ENCODE data around the gene ILKAP. TPM values are rescaled to one million over a fixed set of nuclear protein-coding genes. Genes with fewer than 3 reads are reported as not detected.

The ILKAP gene
- total RNA-seq, 4 donors from 2014 or later: 36.3 to 82.6 (median 49.6) TPM

GRCh38 chr2:238131761-238132462 lies 71.6 kb downstream of the ILKAP start:
- Histone ChIP-seq H3K9me3 (no peaks in the 10 kb centered on the region), H3K27ac (no peak overlapping the region), H3K36me3 (no peaks in the 10 kb centered on the region), H3K4me1 (peaks cover 7% of the 10 kb centered on the region), H3K27me3 (peaks cover 7% of the 10 kb centered on the region), H3K4me3 (no peak overlapping the region)
- TF ChIP-seq POLR2AphosphoS5 (IDR thresholded peaks at IDR 0.05) (no peak), EP300 (IDR thresholded peaks at IDR 0.05) (no peak), POLR2A (IDR thresholded peaks at IDR 0.05) (no peak), CTCF (IDR thresholded peaks at IDR 0.05) (no peak)
- DNase-seq (ENCODE audit: low spot score in 2 of 2): no peak
- WGBS: 83% methylated on average over 10 of the region's 14 CpGs

DNA sequence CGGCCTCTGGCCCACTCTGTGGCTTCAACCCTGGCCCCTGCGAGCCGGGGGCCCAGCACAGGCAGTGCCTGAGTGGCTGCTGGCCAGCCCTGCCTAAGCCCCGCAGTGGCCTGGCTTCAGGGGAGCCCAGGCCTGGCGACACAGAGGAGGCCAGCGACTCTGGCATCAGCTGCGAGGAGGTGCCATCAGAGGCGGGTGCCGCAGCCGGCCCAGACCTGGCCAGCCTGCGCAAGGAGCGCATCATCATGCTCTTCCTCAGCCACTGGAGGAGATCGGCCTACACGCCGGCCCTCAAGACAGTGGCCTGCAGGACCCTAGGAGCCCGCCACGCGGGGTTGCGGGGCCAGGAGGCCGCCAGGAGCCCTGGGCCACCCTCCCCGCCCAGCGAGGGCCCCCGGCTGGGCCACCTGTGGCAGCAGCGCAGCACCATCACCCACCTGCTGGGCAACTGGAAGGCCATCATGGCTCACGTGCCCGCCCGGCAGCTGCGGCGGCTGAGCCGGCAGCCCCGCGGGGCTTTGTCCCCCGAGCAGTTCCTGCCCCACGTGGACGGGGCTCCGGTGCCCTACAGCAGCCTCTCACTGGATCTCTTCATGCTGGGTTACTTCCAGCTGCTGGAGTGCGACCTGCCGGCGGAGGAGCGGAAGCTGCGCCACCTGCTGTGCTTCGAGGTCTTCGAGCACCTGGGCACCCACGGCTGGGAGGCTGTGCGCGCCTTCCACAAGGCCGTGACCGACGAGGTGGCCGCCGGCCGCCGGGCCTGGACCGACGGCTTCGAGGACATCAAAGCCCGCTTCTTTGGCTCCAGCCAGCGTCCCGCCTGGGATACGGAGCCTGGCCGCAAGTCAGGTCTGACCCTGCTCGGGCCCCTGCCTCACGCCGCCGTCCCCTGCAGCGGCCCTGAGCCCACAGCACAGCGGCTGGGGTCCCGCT lies 72.5 kb downstream of the ILKAP start:
- Histone ChIP-seq H3K4me3 (no peak overlapping the region), H3K9me3 (no peaks in the 10 kb centered on the region), H3K27ac (no peak overlapping the region), H3K27me3 (peaks cover 7% of the 10 kb centered on the region), H3K36me3 (no peaks in the 10 kb centered on the region), H3K4me1 (peaks cover 7% of the 10 kb centered on the region)
- TF ChIP-seq POLR2AphosphoS5 (IDR thresholded peaks at IDR 0.05) (no peak), CTCF (IDR thresholded peaks at IDR 0.05) (no peak), EP300 (IDR thresholded peaks at IDR 0.05) (no peak), POLR2A (IDR thresholded peaks at IDR 0.05) (no peak)
- 97% methylated on average over 13 of the region's 68 CpGs for WGBS
- no peak for DNase-seq (ENCODE audit: low spot score in 2 of 2)

GRCh38 chr2:238130111-238130695 lies 73.3 kb downstream of the ILKAP start:
- 80% methylated on average over 4 of the region's 28 CpGs for WGBS
- no peak for DNase-seq (ENCODE audit: low spot score in 2 of 2)
- peaks cover 7% of the 10 kb centered on the region for H3K4me1 ChIP-seq
- no peaks in the 10 kb centered on the region for H3K36me3 ChIP-seq
- peaks cover 7% of the 10 kb centered on the region for H3K27me3 ChIP-seq
- TF ChIP-seq EP300 (IDR thresholded peaks at IDR 0.05) (no peak), POLR2AphosphoS5 (IDR thresholded peaks at IDR 0.05) (no peak), CTCF (IDR thresholded peaks at IDR 0.05) (no peak), POLR2A (IDR thresholded peaks at IDR 0.05) (no peak)
- H3K4me3 ChIP-seq: no peak overlapping the region
- H3K9me3 ChIP-seq: no peaks in the 10 kb centered on the region
- no peak overlapping the region for H3K27ac ChIP-seq

DNA sequence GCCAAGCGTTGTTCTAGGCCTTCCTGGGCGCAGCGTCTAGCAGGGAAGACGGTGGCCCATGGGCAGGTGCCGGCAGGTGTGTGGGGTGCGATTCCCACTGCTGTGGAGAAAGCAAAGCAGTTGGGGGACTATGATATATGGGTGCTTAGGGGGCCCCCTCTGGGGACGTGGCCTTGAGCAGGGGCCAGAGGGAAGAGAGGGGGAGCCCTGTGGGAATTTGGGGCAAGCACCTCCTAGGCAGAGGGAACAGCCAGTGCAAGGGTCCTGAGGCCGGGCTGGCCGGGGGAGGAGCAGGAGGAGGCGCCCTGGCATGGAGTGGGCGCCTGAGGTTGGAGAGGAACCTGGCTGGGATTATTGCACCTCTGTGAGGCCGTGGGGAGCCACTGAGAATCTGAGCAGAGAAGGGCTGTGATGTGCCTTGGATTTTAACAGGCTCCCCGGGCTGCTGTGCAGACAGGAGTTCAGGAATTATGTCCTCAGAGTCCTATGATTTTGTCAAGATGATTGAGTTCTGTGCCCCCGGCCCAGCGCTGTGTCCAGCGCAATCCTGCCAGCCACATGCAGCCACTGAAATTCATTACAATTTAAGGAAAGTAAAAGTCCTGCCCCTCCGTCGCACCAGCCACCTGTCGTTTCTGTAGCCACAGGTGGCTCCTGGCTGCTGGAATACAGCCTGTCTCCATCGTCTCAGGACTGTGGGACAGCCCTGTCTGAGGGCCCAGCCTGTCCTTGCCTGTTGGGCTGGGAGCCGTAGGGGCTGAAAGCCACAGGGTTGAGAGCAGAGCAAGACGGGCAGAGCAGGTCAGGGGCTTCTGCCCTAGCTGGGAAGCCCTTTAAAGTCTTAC lies 74.1 kb downstream of the ILKAP start:
- Histone ChIP-seq H3K27ac (no peak overlapping the region), H3K36me3 (no peaks in the 10 kb centered on the region), H3K27me3 (peaks cover 7% of the 10 kb centered on the region), H3K4me3 (no peak overlapping the region), H3K4me1 (peaks cover 7% of the 10 kb centered on the region), H3K9me3 (no peaks in the 10 kb centered on the region)
- TF ChIP-seq EP300 (IDR thresholded peaks at IDR 0.05) (no peak), CTCF (IDR thresholded peaks at IDR 0.05) (no peak), POLR2A (IDR thresholded peaks at IDR 0.05) (no peak), POLR2AphosphoS5 (IDR thresholded peaks at IDR 0.05) (no peak)
- DNase-seq (ENCODE audit: low spot score in 2 of 2): no peak
- 86% methylated on average over 19 of the region's 22 CpGs for WGBS
